Heart left ventricle (tissue), 13 donors: ENCODE measurements around the gene VMAC.

Experiments used
- CTCF ChIP-seq, 12 donors: fragments of 200-600 bp; sonication (generic) in 4 of 12; IDR thresholded peaks; one replicate each; pipeline versions ENCODE4 v1.5.0 to v1.8.0; 2018 to 2022; ENCODE audit warnings: antibody characterized with exemption in 12 of 12, mild to moderate bottlenecking in 5 of 12
- POLR2A ChIP-seq, 2 donors: fragments of 450-650 bp; IDR thresholded peaks; one replicate each; pipeline ENCODE4 v1.6.1; 2017; ENCODE audit warnings: antibody characterized with exemption in 2 of 2, mild to moderate bottlenecking in 2 of 2, moderate library complexity in 2 of 2
- donor health status: ischemic (EF 13 %, LVEDD 7.1; RV severe dilation, severe dysfunction).
- donor health status: DM: no; HTN: yes; CAD: no.
- donor health status: DM: no; HTN: no; CAD: no.
- donor health status: ischemic (EF 25% LVEDD 6.9; RV normal size, moderate dysfunction).
- donor health status: ischemic (EF 25% LVEDD 5.7; RV mildly dilated, moderate dysfunction).
- donor health status: ischemic (EF 35%, LVEDD 5.7; RV mildly dilated, moderate dysfunction).
- donor health status: nonischemic (EF 11% LVEDD 7.7; RV severe dilation, severe dysfunction).
- donor health status: DM: yes; HTN: yes; CAD: no.
- donor health status: PGD.
- donor health status: ischemic (EF 29% LVEDD 5.4; RV normal size, mild dysfunction).
- donor health status: nonischemic (EF 23%, LVEDD 6.1; RV moderate dilation, normal function).

- no peak for TF ChIP-seq CTCF (IDR thresholded peaks at IDR 0.05)
- TF ChIP-seq POLR2A (IDR thresholded peaks at IDR 0.05): no peak
Observed at GRCh38 chr19:5958074-5958850, 53.6 kb downstream of the VMAC start.
